Esophagus squamous epithelium (tissue), 5 donors: ENCODE results near the gene UBL5. TPM values are rescaled to one million over a fixed set of nuclear protein-coding genes. Genes with fewer than 3 reads are reported as not detected.
"Not testable (repeated sequence)": the region's sequence is repeated elsewhere in the genome, so short reads cannot be mapped to it uniquely, and the experiment has no call there.

ENCODE experiments used
- DNase-seq: peaks from one replicate; lab custom pipeline; 2025; lab: John Stamatoyannopoulos, UW
- H3K27ac ChIP-seq, 4 donors: fragments of 200-600 bp; sonication (generic); one replicate each; pipeline ENCODE4 v1.5.1; 2016 to 2019; ENCODE audit warnings: mild to moderate bottlenecking in 1 of 4
- H3K27me3 ChIP-seq, 4 donors: fragments of 200-600 bp; sonication (generic); 1 replicate in 3 of 4; 2 replicates in 1 of 4; pipeline versions ENCODE4 v1.5.1 to v1.6.0; 2017 to 2021; ENCODE audit warnings: antibody characterized with exemption in 1 of 4
- H3K36me3 ChIP-seq, 3 donors: fragments of 200-600 bp; sonication (generic); one replicate each; pipeline ENCODE4 v1.5.1; 2016 to 2019
- H3K4me1 ChIP-seq, 3 donors: fragments of 200-600 bp; sonication (generic); one replicate each; pipeline ENCODE4 v1.5.1; 2017 to 2019
- H3K4me3 ChIP-seq, 4 donors: fragments of 200-600 bp; sonication (generic); 1 replicate in 3 of 4; 2 replicates in 1 of 4; pipeline ENCODE4 v1.5.1; 2016 to 2019; ENCODE audit warnings: mild to moderate bottlenecking in 2 of 4, moderate library complexity in 1 of 4
- H3K9me3 ChIP-seq, 3 donors: fragments of 200-600 bp; sonication (generic); one replicate each; pipeline ENCODE4 v1.5.1; 2016 to 2019
- POLR2A ChIP-seq, 4 donors: fragments of 450-650 bp; IDR thresholded peaks; one replicate each; pipeline ENCODE4 v1.6.1; 2017; ENCODE audit warnings: antibody characterized with exemption in 4 of 4, mild to moderate bottlenecking in 4 of 4, moderate library complexity in 3 of 4
- WGBS, 2 donors: methylation state at CpG; one replicate each; pipeline ENCODE4 v1.1.5; 2018; 5-methylcytosine and 5-hydroxymethylcytosine counted together
- intact Hi-C: fragments of 100-400 bp; cut with DNase I; formaldehyde crosslinking; loops from one replicate; pipeline ENCODE4 v1.15.0; 2022
- total RNA-seq, 4 donors: library from RNA; depleted of rRNA; stranded (reverse); fragments of >200 nt; gene quantifications; one replicate each; pipeline ENCODE4 v1.1.0, GENCODE V29; 2016
- TF ChIP-seq, protein P1 (sequence below), 6 experiments: fragments of 450-650 bp in 4 of 6; fragments of 200-600 bp in 2 of 6; sonication (generic) in 2 of 6; IDR thresholded peaks; one replicate each; pipeline ENCODE4 v1.5.1; 2016 to 2019; ENCODE audit warnings: antibody characterized with exemption in 6 of 6, mild to moderate bottlenecking in 4 of 6, moderate library complexity in 4 of 6
- donor health status: DM: yes; HTN: yes; CAD: no.

The UBL5 gene
- total RNA-seq, 4 donors from 2014 or later: 394 to 688 (median 499) TPM

DNA sequence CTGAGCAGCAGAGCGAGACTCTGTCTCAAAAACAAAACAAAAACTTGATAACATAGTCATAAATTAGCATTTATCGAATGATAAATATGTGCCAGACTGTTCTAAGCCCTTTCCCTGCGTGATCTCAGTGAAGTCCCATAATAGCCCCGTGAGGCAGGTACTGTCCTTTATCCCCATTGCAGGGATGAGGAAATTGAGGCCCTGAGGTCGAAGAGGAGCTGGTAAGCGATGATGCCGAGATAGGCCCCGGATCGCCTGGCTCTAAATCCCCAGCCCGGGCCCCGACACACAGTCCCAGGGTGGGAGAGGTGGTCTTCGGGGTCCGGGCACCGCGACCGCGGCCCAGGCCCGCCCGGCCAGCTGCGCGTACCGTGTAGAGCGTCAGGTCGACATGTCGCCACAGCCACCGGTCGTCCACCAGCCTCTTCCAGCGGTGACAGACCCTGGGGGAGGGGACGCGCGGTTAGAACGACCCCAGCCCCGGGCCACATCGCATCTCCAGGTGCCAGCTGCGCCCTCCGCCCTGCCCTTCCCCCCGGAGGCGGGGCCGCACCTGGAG is 9.5 kb upstream of the UBL5 start:
- Histone ChIP-seq H3K4me1 (peaks cover 14 to 34% (median 18%) of the 10 kb centered on the region in 3 donors), H3K9me3 (no peaks in the 10 kb centered on the region), H3K27ac (peak overlapping the region; percentile 97 to 99 (median 98)), H3K27me3 (no peaks in the 10 kb centered on the region), H3K36me3 (peaks cover 0 to 33% (median 0%) of the 10 kb centered on the region in 3 donors), H3K4me3 (peak overlapping the region; percentile 75 to 99 (median 94))
- WGBS, 2 donors: 11 to 14% methylated on average over 9 of the region's 39 CpGs
- intact Hi-C loops: no loop called here
- TF ChIP-seq, protein P1, sequence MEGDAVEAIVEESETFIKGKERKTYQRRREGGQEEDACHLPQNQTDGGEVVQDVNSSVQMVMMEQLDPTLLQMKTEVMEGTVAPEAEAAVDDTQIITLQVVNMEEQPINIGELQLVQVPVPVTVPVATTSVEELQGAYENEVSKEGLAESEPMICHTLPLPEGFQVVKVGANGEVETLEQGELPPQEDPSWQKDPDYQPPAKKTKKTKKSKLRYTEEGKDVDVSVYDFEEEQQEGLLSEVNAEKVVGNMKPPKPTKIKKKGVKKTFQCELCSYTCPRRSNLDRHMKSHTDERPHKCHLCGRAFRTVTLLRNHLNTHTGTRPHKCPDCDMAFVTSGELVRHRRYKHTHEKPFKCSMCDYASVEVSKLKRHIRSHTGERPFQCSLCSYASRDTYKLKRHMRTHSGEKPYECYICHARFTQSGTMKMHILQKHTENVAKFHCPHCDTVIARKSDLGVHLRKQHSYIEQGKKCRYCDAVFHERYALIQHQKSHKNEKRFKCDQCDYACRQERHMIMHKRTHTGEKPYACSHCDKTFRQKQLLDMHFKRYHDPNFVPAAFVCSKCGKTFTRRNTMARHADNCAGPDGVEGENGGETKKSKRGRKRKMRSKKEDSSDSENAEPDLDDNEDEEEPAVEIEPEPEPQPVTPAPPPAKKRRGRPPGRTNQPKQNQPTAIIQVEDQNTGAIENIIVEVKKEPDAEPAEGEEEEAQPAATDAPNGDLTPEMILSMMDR (IDR thresholded peaks at IDR 0.05): no peak
- TF ChIP-seq POLR2A (IDR thresholded peaks at IDR 0.05): no peak
- DNase-seq: no peak

DNA sequence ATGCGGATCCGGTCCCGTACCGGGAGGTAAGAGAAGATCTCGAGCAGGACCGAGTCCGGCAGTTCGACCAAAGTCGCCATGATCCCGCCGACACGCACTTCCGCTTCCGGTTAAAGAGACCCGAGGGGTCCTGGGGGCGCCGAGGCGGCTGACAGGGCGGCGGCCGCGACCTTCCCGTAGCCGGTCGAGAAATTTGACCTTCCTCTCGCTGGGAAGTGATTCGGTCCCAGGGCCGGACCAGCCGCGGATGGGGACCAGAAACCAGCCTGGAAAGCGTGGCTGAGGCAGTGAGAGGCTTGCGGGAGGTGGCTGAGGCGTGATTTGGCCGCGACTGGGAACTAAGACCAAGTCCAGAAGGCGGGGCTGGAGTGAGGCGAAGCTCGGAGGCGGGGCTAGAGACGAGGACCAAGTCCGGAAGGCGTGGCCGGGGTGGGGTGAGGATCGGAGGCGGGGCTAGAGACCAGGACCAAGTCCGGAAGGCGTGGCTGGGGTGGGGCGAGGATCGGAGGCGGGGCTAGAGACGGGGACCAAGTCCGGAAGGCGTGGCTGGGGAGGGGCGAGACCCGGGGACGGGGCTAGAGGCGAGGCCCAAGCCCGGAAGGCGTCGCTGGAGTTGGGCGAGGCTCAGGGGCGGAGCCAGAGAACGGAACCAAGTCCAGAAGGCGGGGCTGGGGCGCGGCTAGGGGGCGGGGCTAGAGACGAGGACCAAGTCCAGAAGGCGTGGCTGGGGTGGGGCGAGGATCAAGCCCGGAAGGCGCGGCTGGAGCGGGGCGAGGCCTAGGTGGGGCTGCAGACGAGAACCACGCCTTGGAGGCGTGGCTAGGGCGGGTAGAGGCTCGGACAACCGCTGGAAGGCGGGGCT is 8.8 kb upstream of the UBL5 start, which contains the start of gene FBXL12:
TSS of gene FBXL12 (minus strand) at position 346 of the 862 bp plus-strand sequence. CDS start at position 80, 266 bp downstream.
- DNase-seq: peak; percentile 100
- H3K36me3 ChIP-seq: peaks cover 0 to 33% (median 0%) of the 10 kb centered on the region in 3 donors
- no peaks in the 10 kb centered on the region for H3K27me3 ChIP-seq
- peak within 1 kb of the TSS; percentile 97 to 99 (median 98) for H3K27ac ChIP-seq
- no peaks in the 10 kb centered on the region for H3K9me3 ChIP-seq
- peak within 1 kb of the TSS; percentile 75 to 99 (median 94) for H3K4me3 ChIP-seq
- peak in 3 of 4 donors; percentile 41 to 86 (median 56) for TF ChIP-seq POLR2A (IDR thresholded peaks at IDR 0.05)
- TF ChIP-seq, protein P1 (IDR thresholded peaks at IDR 0.05): peak in 1 of 6 experiments; percentile 9
- peaks cover 14 to 34% (median 18%) of the 10 kb centered on the region in 3 donors for H3K4me1 ChIP-seq
- intact Hi-C loops: no loop called here
- 0 to 1% methylated on average over 38 to 43 of the region's 82 CpGs for WGBS, 2 donors

DNA sequence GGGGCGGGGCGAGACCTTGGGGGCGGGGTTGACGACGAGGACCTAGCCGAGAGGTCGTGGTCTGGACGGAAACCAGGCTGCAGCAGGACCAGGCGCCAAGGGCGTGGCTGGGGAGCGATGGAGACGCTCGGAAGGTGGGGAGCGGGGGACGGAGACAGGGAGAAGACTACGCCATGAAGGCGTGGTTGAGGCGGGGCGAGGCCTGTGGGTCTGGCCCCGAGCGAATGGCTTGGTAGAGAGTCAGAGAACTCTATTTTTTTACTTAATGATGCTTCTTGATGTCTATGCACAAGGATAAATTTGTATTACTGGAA is 8.2 kb upstream of the UBL5 start:
- peak overlapping the region; percentile 20 to 99 (median 86) for H3K4me3 ChIP-seq

DNA sequence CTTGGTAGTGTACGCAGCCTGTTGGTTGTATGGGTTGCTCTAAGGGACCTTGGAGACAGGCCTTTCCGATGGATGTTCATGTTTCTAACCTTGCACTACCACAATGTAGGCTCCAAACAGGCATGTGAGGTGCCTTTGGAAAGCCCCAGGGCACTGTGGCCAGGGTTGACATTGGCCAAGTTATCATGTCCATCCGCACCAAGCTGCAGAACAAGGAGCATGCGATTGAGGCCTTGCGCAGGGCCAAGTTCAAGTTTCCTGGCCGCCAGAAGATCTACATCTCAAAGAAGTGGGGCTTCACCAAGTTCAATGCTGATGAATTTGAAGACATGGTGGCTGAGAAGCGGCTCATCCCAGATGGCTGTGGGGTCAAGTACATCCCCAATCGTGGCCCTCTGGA is 7.7 kb upstream of the UBL5 start:
- 86 to 89% methylated on average over 3 to 5 of the region's 8 CpGs for WGBS, 2 donors

More for the DNA sequence above, 8.2 kb upstream of the UBL5 start:
- Histone ChIP-seq H3K27ac (peak overlapping the region; percentile 97 to 99 (median 98)), H3K9me3 (no peaks in the 10 kb centered on the region), H3K27me3 (no peaks in the 10 kb centered on the region), H3K4me1 (peaks cover 14 to 34% (median 18%) of the 10 kb centered on the region in 3 donors), H3K36me3 (peaks cover 0 to 30% (median 0%) of the 10 kb centered on the region in 3 donors)
- intact Hi-C loops: no loop called here
- DNase-seq: no peak
- 0 to 1% methylated on average over 14 to 16 of the region's 21 CpGs for WGBS, 2 donors
- TF ChIP-seq, protein P1 (IDR thresholded peaks at IDR 0.05): no peak
- no peak for TF ChIP-seq POLR2A (IDR thresholded peaks at IDR 0.05)

DNA sequence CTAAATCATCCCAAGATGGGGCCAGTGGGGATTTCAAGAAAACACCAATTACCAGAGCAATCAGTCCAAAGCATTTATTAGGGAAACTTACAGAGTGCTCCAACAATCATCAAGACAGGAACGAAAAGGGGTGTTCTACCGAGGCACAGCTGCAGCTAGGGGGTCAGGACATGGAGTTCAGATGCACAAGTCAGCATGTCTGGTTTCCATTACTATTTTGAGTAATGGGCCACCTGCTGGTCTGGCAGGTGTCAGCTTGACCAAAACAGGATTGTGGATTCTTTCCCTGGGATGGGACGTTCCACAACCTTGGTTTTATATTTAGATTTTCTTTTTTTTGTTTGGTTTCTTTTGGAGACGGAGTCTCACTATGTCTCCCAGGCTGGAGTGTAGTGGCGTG is 3.9 kb upstream of the UBL5 start:
- intact Hi-C loops: no loop called here
- WGBS, 2 donors: 89 to 93% methylated on average over 4 to 5 of the region's 5 CpGs
- Histone ChIP-seq H3K36me3 (peaks cover 0 to 9% (median 0%) of the 10 kb centered on the region in 3 donors), H3K27ac (no peak overlapping the region), H3K9me3 (no peaks in the 10 kb centered on the region), H3K27me3 (no peaks in the 10 kb centered on the region), H3K4me1 (peaks cover 10 to 32% (median 21%) of the 10 kb centered on the region in 3 donors), H3K4me3 (no peak overlapping the region)
- no peak for TF ChIP-seq POLR2A (IDR thresholded peaks at IDR 0.05)
- TF ChIP-seq, protein P1 (IDR thresholded peaks at IDR 0.05): no peak
- DNase-seq: no peak

More for the DNA sequence above, 7.7 kb upstream of the UBL5 start:
- Histone ChIP-seq H3K27ac (peak overlapping the region; percentile 97 to 99 (median 98)), H3K36me3 (peaks cover 0 to 26% (median 0%) of the 10 kb centered on the region in 3 donors), H3K4me1 (peaks cover 14 to 34% (median 18%) of the 10 kb centered on the region in 3 donors), H3K4me3 (peak overlapping the region in 3 of 4 donors; percentile 75 to 99 (median 98))
- H3K9me3 ChIP-seq, H3K27me3 ChIP-seq, DNase-seq, intact Hi-C loops: not testable (repeated sequence)
